HCT116 (cell line): ENCODE data around the gene C2orf76.

ENCODE experiments used
- CEBPB ChIP-seq: IDR thresholded peaks from 2 replicates; pipeline ENCODE4 v1.6.1; 2012; ENCODE audit warnings: low read depth
- EZH2phosphoT487 ChIP-seq: fragments of 200-600 bp; IDR thresholded peaks from 2 replicates; pipeline ENCODE4 v1.6.1; 2018; ENCODE audit warnings: antibody characterized with exemption, borderline replicate concordance
- FOSL1 ChIP-seq: IDR thresholded peaks from 2 replicates; pipeline ENCODE4 v1.6.1; 2012; ENCODE audit warnings: low read depth
- POLR2AphosphoS5 ChIP-seq: IDR thresholded peaks from 2 replicates; pipeline ENCODE4 v1.6.1; 2011; ENCODE audit warnings: mild to moderate bottlenecking, low read depth, low read length, moderate library complexity
- ZBTB33 ChIP-seq: IDR thresholded peaks from 2 replicates; pipeline ENCODE4 v1.6.1; 2011; ENCODE audit warnings: mild to moderate bottlenecking, low read length, moderate library complexity; ENCODE audit not compliant: insufficient replicate concordance; ENCODE audit errors: extremely low read depth
- TF ChIP-seq, protein P1 (sequence below), 3 experiments: fragments of 200-600 bp in 1 of 3; sonication (generic) in 1 of 3; IDR thresholded peaks in 2 of 3; conservative IDR thresholded peaks in 1 of 3; 2 replicates each; pipeline ENCODE4 v1.5.1; 2012 to 2017; ENCODE audit warnings: low read depth in 2 of 3, low read length in 2 of 3, antibody characterized with exemption in 1 of 3, borderline replicate concordance in 1 of 3, control low read depth in 1 of 3, mild to moderate bottlenecking in 1 of 3, mixed read lengths in 1 of 3, mixed run types in 1 of 3, moderate library complexity in 1 of 3; ENCODE audit not compliant: insufficient read depth in 1 of 3
- TF ChIP-seq, protein P2 (sequence below): IDR thresholded peaks from 2 replicates; pipeline ENCODE4 v1.6.1; 2012; ENCODE audit warnings: low read depth

DNA sequence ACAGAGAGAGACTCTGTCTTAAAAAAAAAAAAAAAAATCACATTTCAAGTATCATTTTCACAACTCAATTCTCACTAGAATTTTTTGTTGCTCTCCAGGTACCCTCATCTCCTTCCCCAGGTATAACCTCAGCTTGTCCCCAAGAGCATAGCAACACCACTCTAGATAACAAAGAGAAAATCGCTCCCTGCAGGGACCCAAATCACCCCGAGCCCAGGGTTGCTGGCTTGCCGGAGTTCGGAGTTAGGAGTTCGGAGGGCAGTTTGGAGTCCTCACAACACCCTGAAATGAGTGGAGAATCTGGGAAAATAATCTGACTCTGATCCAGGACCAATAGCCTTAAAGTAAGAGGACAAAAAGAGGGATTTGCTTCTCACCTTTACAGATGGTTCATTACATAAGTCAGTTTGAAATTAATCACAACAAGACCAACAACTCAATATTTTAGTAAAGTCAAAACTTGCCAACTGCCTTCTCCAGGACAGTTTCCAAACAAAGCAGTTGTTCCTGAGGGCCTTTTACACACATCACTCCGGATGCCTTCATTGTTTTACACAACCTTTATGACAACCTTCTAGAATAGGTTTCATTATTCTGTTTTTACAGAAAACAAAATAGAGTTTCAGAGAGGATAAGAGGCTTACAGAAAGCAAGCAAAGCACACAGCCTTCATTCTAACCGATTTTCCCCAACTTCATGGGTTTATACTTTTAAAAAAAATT, 59.1 kb downstream of the C2orf76 start:
- TF ChIP-seq, protein P1, sequence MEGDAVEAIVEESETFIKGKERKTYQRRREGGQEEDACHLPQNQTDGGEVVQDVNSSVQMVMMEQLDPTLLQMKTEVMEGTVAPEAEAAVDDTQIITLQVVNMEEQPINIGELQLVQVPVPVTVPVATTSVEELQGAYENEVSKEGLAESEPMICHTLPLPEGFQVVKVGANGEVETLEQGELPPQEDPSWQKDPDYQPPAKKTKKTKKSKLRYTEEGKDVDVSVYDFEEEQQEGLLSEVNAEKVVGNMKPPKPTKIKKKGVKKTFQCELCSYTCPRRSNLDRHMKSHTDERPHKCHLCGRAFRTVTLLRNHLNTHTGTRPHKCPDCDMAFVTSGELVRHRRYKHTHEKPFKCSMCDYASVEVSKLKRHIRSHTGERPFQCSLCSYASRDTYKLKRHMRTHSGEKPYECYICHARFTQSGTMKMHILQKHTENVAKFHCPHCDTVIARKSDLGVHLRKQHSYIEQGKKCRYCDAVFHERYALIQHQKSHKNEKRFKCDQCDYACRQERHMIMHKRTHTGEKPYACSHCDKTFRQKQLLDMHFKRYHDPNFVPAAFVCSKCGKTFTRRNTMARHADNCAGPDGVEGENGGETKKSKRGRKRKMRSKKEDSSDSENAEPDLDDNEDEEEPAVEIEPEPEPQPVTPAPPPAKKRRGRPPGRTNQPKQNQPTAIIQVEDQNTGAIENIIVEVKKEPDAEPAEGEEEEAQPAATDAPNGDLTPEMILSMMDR (IDR thresholded peaks at IDR 0.05 in 2 of 3, conservative IDR thresholded peaks at IDR 0.05 in 1 of 3; ENCODE audit: borderline replicate concordance in 1 of 3, insufficient read depth in 1 of 3, low read depth in 2 of 3, low read length in 2 of 3) = no peak
- no peak for TF ChIP-seq EZH2phosphoT487
- TF ChIP-seq FOSL1 = no peak
- no peak for TF ChIP-seq POLR2AphosphoS5
- TF ChIP-seq, protein P2, sequence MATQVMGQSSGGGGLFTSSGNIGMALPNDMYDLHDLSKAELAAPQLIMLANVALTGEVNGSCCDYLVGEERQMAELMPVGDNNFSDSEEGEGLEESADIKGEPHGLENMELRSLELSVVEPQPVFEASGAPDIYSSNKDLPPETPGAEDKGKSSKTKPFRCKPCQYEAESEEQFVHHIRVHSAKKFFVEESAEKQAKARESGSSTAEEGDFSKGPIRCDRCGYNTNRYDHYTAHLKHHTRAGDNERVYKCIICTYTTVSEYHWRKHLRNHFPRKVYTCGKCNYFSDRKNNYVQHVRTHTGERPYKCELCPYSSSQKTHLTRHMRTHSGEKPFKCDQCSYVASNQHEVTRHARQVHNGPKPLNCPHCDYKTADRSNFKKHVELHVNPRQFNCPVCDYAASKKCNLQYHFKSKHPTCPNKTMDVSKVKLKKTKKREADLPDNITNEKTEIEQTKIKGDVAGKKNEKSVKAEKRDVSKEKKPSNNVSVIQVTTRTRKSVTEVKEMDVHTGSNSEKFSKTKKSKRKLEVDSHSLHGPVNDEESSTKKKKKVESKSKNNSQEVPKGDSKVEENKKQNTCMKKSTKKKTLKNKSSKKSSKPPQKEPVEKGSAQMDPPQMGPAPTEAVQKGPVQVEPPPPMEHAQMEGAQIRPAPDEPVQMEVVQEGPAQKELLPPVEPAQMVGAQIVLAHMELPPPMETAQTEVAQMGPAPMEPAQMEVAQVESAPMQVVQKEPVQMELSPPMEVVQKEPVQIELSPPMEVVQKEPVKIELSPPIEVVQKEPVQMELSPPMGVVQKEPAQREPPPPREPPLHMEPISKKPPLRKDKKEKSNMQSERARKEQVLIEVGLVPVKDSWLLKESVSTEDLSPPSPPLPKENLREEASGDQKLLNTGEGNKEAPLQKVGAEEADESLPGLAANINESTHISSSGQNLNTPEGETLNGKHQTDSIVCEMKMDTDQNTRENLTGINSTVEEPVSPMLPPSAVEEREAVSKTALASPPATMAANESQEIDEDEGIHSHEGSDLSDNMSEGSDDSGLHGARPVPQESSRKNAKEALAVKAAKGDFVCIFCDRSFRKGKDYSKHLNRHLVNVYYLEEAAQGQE = no peak
- TF ChIP-seq CEBPB = no peak
- no peak for TF ChIP-seq ZBTB33
